ENCODE measurements around the gene NAXE.
"Not testable (repeated sequence)": the region's sequence is repeated elsewhere in the genome, so short reads cannot be mapped to it uniquely, and the experiment has no call there.

NAXE gene

DNA sequence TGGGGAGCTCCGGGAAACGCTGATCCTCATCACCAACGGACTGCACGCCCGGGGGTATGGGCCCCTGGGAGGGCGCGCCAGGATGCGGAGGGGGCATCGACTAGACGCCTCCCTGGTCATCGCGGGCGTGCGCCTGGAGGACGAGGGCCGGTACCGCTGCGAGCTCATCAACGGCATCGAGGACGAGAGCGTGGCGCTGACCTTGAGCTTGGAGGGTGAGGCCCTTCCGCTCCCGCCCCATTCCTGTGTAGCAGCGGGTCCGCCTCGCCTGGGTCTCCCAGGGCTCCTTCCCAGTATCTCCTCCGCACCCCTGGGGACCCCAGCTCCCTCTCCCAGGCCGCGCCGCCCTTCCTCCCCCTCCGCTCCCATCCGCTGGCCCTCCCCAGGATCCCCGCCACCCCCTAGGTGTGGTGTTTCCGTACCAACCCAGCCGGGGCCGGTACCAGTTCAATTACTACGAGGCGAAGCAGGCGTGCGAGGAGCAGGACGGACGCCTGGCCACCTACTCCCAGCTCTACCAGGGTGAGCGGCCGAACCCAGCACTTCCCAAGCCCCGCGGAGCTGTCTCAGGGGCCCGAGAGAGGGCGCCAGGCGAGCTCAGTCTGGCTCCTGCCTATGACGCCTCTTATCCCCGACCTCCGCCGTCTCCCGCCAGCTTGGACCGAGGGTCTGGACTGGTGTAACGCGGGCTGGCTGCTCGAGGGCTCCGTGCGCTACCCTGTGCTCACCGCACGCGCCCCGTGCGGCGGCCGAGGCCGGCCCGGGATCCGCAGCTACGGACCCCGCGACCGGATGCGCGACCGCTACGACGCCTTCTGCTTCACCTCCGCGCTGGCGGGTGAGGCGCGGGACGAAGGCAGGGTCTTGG lies 32.6 kb downstream of the NAXE start:
- DNase-seq (ENCODE audit: low read depth in 2 of 2) = no peak

DNA sequence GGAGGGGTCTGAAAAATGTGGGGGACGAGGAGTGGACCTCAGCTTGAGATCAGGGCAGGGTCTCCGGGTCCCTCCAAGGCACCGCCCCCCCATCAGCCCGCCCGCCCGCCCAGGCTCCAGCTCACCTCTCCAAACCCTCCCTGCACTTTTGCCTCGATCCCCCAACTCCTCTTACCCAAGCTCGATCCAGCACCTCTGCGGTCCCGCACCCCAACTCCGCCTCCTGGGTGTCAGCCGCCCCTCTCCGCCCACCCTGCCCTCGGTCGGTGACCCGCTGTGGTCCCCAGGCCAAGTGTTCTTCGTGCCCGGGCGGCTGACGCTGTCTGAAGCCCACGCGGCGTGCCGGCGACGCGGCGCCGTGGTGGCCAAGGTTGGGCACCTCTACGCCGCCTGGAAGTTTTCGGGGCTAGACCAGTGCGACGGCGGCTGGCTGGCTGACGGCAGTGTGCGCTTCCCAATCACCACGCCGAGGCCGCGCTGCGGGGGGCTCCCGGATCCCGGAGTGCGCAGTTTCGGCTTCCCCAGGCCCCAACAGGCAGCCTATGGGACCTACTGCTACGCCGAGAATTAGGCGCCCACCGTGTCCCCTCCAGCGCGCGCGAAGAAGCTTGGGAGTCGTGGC lies 33.3 kb downstream of the NAXE start:
- no peak for DNase-seq (ENCODE audit: low read depth in 2 of 2)

DNA sequence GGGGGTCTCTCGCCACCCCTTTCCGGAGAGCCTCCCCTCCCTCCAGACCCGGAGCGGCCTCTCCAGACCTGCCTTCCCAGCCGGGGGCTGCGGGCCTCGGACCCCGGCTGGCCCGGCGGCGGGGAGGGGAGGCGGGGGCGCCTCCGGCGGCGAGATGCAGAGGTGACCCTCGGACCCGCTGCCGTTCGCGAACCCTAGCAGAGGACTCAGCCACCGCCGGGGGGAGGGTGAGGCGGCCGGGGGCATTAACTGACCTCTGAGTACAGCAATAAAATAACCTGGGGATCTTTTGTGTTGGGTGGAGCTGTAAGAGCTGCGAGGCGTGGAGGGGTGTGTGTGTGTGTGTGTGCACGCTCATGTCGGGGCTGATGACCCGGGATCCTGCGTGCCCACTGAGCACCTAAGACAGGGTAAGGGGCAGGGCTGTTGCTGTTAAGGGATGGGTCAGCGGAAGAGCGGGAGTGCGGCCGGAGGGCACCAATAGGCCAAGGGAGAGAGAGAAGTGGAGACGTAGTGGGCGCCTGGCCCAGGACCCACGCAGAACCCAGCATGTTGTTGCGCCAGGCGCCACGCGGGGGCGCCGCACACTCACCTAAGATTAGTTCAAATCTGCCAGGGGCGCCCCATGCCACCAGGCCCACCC lies 34.0 kb downstream of the NAXE start:
- peak in 1 of 2 donors; percentile 40 for DNase-seq (ENCODE audit: low read depth in 2 of 2)

DNA sequence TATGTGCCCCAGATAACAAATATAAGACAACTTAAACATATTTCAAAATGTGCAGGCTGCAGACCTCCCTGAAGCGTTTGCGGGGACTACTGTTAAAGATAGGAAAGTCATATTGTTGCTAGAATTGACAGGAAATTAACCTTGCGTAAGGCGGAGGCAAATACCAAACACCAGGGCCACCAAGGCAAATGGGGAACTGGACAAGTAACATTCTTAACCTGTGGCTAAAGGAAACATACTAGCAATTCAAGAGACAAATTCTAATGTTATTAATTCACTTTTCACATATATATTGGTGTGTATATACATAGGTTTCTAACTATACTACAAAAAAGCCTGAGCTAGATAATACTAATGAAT lies 34.5 kb downstream of the NAXE start:
- no peak for DNase-seq (ENCODE audit: low read depth in 2 of 2)

DNA sequence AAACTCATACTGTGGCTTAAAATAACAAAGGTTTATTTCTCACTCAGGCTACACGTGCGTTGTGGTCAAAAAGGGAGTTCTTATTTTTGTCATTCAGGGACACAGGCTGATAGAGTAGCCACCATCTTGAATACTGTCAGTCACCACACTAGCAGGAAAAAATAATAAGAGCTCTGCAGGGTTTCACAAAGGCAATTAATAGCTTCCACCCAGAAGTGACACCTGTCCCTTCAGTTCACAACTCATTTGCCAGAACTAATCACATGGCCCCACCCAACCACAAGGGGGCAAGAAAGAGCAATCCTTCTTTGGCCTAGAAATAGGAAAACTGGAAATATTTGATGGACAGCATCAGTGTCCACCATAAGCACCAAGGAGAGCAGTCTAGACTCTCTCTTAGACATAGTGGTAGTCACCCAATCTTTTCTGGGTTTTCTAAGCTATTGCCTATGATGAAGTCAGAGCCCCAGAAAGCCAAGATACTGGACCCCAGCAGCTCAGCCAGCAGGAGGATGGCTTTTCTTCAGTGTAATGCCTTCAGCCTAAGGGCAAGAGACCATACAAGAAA lies 35.8 kb downstream of the NAXE start:
- DNase-seq (ENCODE audit: low read depth in 2 of 2) = no peak

- DNase-seq (ENCODE audit: low read depth in 2 of 2) = no peak
These were observed 38.4 kb downstream of the NAXE start for GRCh38 chr1:156629823-156630449.

- DNase-seq (ENCODE audit: low read depth in 2 of 2) = not testable (repeated sequence)
These were observed 39.6 kb downstream of the NAXE start for GRCh38 chr1:156631152-156631551.

GRCh38 chr1:156632355-156632754 lies 40.8 kb downstream of the NAXE start:
- DNase-seq (ENCODE audit: low read depth in 2 of 2) = no peak

DNA sequence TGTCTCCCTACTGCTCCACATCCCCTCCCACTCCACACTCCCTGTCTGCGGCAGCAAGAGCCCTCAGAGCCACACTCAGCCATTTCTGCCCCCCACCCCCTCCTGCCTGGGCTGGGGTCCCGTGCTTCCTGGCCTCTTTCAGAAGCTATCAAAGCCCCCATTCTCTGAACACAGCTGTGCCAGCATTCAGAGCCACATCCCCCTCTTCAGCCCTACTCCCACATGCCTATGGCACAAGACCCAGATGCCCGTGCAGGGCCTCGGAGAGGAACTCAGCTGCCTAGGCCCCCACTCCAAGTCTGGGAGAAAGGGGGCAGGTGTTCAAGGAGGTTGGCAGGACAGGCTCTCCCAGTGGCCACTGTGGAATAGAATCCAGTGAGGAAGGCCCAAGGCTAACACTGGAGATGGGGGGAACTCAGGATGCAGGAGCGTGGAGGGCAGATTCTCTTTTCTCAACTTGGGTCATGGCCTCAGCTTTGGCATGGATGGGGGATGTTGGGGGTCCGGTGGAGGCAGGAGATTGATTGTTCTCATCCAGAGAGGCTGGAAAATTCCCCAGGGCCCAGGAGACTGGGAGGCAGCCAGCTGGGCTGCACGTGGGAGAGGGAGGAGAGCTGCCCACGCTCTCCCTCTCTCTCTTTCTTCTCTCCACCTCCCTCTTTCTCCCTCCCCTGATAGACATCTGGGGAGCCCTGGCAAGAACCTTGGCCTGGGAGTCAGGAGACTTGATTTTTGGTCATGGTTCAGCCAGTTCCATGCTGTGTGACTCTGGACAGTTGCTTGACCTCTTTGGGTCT lies 46.8 kb downstream of the NAXE start:
- no peak for DNase-seq (ENCODE audit: low read depth in 2 of 2)

- no peak for DNase-seq (ENCODE audit: low read depth in 2 of 2)
These were observed 48.1 kb downstream of the NAXE start for GRCh38 chr1:156639601-156640101.

DNA sequence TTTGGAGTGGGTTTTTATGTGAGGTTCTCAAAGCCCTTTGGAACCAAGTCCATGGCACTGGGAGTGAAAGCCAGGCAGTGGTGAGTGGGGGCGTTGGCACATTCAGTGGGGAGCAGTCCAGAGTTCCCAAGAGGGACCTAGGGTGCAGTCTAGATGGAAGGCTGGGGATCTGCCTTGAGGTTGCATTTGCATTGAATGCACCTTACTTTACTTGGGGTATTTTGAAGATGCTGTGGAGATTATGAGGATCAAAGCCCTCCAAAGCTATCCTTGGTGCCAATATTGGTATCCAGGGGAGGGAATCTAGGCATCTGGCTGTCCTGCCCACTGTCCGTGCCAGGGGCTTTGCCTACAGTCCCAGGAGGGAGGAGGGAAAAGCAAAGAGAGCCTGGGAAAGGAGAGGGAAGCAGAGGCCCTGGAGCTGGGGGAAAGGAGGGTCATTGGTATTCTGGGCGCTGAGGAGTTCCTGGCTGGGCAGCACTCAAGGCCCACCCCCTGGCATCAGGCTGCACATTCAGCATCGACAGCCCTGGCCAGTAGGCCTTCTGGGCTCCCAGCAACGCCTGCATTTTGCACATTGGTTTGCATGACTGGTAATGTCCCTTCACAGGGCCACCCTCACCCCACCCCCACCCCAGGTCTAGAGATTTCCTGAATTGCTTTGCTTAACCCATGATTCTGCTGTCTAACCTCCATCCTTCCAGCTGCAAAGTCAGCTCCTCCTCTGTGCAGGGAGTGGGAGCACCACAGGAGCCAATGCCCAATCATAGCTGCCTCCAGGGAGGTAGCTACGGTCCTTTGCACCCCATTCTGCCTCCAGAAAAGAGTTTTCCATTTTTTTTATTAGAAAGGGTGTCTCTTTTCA lies 49.5 kb downstream of the NAXE start:
- no peak for DNase-seq (ENCODE audit: low read depth in 2 of 2)

GRCh38 chr1:156641761-156642264 lies 50.2 kb downstream of the NAXE start, which contains the start of gene BCAN:
Gene BCAN, plus strand, starts transcription at chr1:156642117. Its CDS starts 3,938 bp downstream, at chr1:156646055.
- no peak for DNase-seq (ENCODE audit: low read depth in 2 of 2)

- no peak for DNase-seq (ENCODE audit: low read depth in 2 of 2)
These were observed 50.9 kb downstream of the NAXE start for GRCh38 chr1:156642265-156643048.

GRCh38 chr1:156643049-156643777 lies 51.6 kb downstream of the NAXE start:
- no peak for DNase-seq (ENCODE audit: low read depth in 2 of 2)

- no peak for DNase-seq (ENCODE audit: low read depth in 2 of 2)
These were observed 52.2 kb downstream of the NAXE start for GRCh38 chr1:156643778-156644092.

All from stimulated activated CD8-positive, alpha-beta memory T cell treated with anti-CD3 and anti-CD28 coated beads, Interleukin-15, amount 100 ng/mL, for 4 hours (primary cell).